ENCODE data around the gene FLAD1. TPM values are rescaled to one million over a fixed set of nuclear protein-coding genes. Genes with fewer than 3 reads are reported as not detected.
A peak's percentile ranks its signal among the peaks of the same experiment; 100 is the strongest.

FLAD1 gene
- total and polyA plus RNA-seq, 4 donors, result 10.9 to 37.0 (median 30.6) TPM

GRCh38 chr1:155038602-155039307 lies 55.6 kb downstream of the FLAD1 start:
- H3K27me3 ChIP-seq (ENCODE audit: control insufficient read depth in 3 of 3, insufficient read depth in 3 of 3, low read length in 2 of 3), result no peaks in the 10 kb centered on the region
- no peak overlapping the region for H3K27ac ChIP-seq (ENCODE audit: low read depth in 1 of 2, low read length in 1 of 2)
- H3K9me3 ChIP-seq (ENCODE audit: control insufficient read depth in 4 of 4, insufficient read depth in 3 of 4, low read length in 3 of 4), result no peaks in the 10 kb centered on the region
- TF ChIP-seq CTCF (IDR thresholded peaks at IDR 0.05; ENCODE audit: control extremely low read depth, extremely low read depth), result no peak
- H3K36me3 ChIP-seq (ENCODE audit: control insufficient read depth in 4 of 4, insufficient read depth in 4 of 4, low read length in 4 of 4), result no peaks in the 10 kb centered on the region
- H3K9ac ChIP-seq (ENCODE audit: insufficient read depth in 1 of 2, low read length in 2 of 2), result no peak overlapping the region
- WGBS, 2 donors, result 26 to 27% methylated on average over 8 of the region's 8 CpGs
- H3K4me1 ChIP-seq (ENCODE audit: control insufficient read depth in 5 of 5, insufficient read depth in 5 of 5, low read length in 5 of 5), result peaks cover 0 to 5% (median 0%) of the 10 kb centered on the region in 5 donors
- DNase-seq, result no peak
- peak; percentile 60 for ATAC-seq (ENCODE audit: insufficient read depth, low FRiP score)
- no peak overlapping the region for H3K4me3 ChIP-seq

GRCh38 chr1:155039308-155039669 lies 56.1 kb downstream of the FLAD1 start:
- no peak overlapping the region for H3K27ac ChIP-seq (ENCODE audit: low read depth in 1 of 2, low read length in 1 of 2)

GRCh38 chr1:155040358-155041093 lies 57.4 kb downstream of the FLAD1 start:
- no peak for DNase-seq
- Histone ChIP-seq H3K9me3 (ENCODE audit: control insufficient read depth in 4 of 4, insufficient read depth in 3 of 4, low read length in 3 of 4) (no peaks in the 10 kb centered on the region), H3K4me3 (no peak overlapping the region), H3K36me3 (ENCODE audit: control insufficient read depth in 4 of 4, insufficient read depth in 4 of 4, low read length in 4 of 4) (no peaks in the 10 kb centered on the region), H3K4me1 (ENCODE audit: control insufficient read depth in 5 of 5, insufficient read depth in 5 of 5, low read length in 5 of 5) (peaks cover 0 to 8% (median 4%) of the 10 kb centered on the region in 5 donors), H3K9ac (ENCODE audit: insufficient read depth in 1 of 2, low read length in 2 of 2) (no peak overlapping the region), H3K27ac (ENCODE audit: low read depth in 1 of 2, low read length in 1 of 2) (no peak overlapping the region), H3K27me3 (ENCODE audit: control insufficient read depth in 3 of 3, insufficient read depth in 3 of 3, low read length in 2 of 3) (no peaks in the 10 kb centered on the region)
- no peak for TF ChIP-seq CTCF (IDR thresholded peaks at IDR 0.05; ENCODE audit: control extremely low read depth, extremely low read depth)
- ATAC-seq (ENCODE audit: insufficient read depth, low FRiP score), result no peak
- WGBS, 2 donors, result 91 to 92% methylated on average over 14 of the region's 14 CpGs

More at GRCh38 chr1:155039308-155039669, 56.1 kb downstream of the FLAD1 start:
- Histone ChIP-seq H3K27me3 (ENCODE audit: control insufficient read depth in 3 of 3, insufficient read depth in 3 of 3, low read length in 2 of 3) (no peaks in the 10 kb centered on the region), H3K9me3 (ENCODE audit: control insufficient read depth in 4 of 4, insufficient read depth in 3 of 4, low read length in 3 of 4) (no peaks in the 10 kb centered on the region), H3K4me1 (ENCODE audit: control insufficient read depth in 5 of 5, insufficient read depth in 5 of 5, low read length in 5 of 5) (peaks cover 0 to 5% (median 0%) of the 10 kb centered on the region in 5 donors), H3K36me3 (ENCODE audit: control insufficient read depth in 4 of 4, insufficient read depth in 4 of 4, low read length in 4 of 4) (no peaks in the 10 kb centered on the region), H3K9ac (ENCODE audit: insufficient read depth in 1 of 2, low read length in 2 of 2) (no peak overlapping the region), H3K4me3 (no peak overlapping the region)
- TF ChIP-seq CTCF (IDR thresholded peaks at IDR 0.05; ENCODE audit: control extremely low read depth, extremely low read depth), result no peak
- ATAC-seq (ENCODE audit: insufficient read depth, low FRiP score) (no peak), DNase-seq (no peak)
- WGBS, 2 donors, result 66 to 75% methylated on average over 4 of the region's 4 CpGs

Small RNAs within 50 kb of the gene (small RNA-seq; reads per million reads assigned to genes)
- gene MIR4258 (ENCODE audit: low replicate concordance), result not detected
- gene RF00017 (ENCODE audit: low replicate concordance), result not detected

Other genes starting within 250 kb of the FLAD1 start
- 1 to 10 TPM; 3.2 to 4.9 TPM for gene KCNN3, start 113.1 kb upstream of the FLAD1 start, total RNA-seq
- under 1 TPM; 0.47 to 0.55 TPM for gene KCNN3, start 113.1 kb upstream of the FLAD1 start, polyA plus RNA-seq
- 10 to 100 TPM; 18.4 to 48.8 TPM for gene PMVK, start 46.6 kb upstream of the FLAD1 start, total RNA-seq
- gene PMVK, start 46.6 kb upstream of the FLAD1 start, polyA plus RNA-seq, result 10 to 100 TPM; 39.0 to 47.9 TPM
- gene PBXIP1, start 27.2 kb upstream of the FLAD1 start, total RNA-seq, result 100 to 1,000 TPM in 1 of 2 donors, 10 to 100 TPM in 1; 37.3 to 178 TPM
- 10 to 100 TPM; 32.8 to 33.2 TPM for gene PBXIP1, start 27.2 kb upstream of the FLAD1 start, polyA plus RNA-seq
- 10 to 100 TPM; 17.9 to 25.2 TPM for gene PYGO2, start 21.6 kb upstream of the FLAD1 start, total RNA-seq
- 10 to 100 TPM; 14.6 to 22.2 TPM for gene PYGO2, start 21.6 kb upstream of the FLAD1 start, polyA plus RNA-seq
- gene SHC1, start 12.6 kb upstream of the FLAD1 start, total RNA-seq, result 100 to 1,000 TPM in 1 of 2 donors, 10 to 100 TPM in 1; 67.6 to 136 TPM
- 100 to 1,000 TPM in 1 of 2 donors, 10 to 100 TPM in 1; 76.5 to 111 TPM for gene SHC1, start 12.6 kb upstream of the FLAD1 start, polyA plus RNA-seq
- 10 to 100 TPM; 22.3 to 33.6 TPM for gene CKS1B, start 8.7 kb upstream of the FLAD1 start, total RNA-seq
- gene CKS1B, start 8.7 kb upstream of the FLAD1 start, polyA plus RNA-seq, result 10 to 100 TPM; 26.9 to 38.2 TPM
- gene LENEP, start 10.2 kb downstream of the FLAD1 start, total RNA-seq, result under 1 TPM in 1 of 2 donors, not detected in 1; 0.89 TPM
- under 1 TPM in 1 of 2 donors, not detected in 1; 0.31 TPM for gene LENEP, start 10.2 kb downstream of the FLAD1 start, polyA plus RNA-seq
- gene ZBTB7B, start 19.5 kb downstream of the FLAD1 start, total RNA-seq, result 10 to 100 TPM; 41.9 to 83.3 TPM
- 10 to 100 TPM; 52.6 to 57.8 TPM for gene ZBTB7B, start 19.5 kb downstream of the FLAD1 start, polyA plus RNA-seq
- gene DCST2, start 50.4 kb downstream of the FLAD1 start, total RNA-seq, result 1 to 10 TPM in 1 of 2 donors, under 1 TPM in 1; 0.31 to 1.7 TPM
- 1 to 10 TPM in 1 of 2 donors, under 1 TPM in 1; 0.77 to 1.7 TPM for gene DCST2, start 50.4 kb downstream of the FLAD1 start, polyA plus RNA-seq
- gene DCST1, start 50.5 kb downstream of the FLAD1 start, total RNA-seq, result under 1 TPM in 1 of 2 donors, not detected in 1; 0.20 TPM
- gene DCST1, start 50.5 kb downstream of the FLAD1 start, polyA plus RNA-seq, result under 1 TPM in 1 of 2 donors, not detected in 1; 0.08 TPM
- 100 to 1,000 TPM in 1 of 2 donors, 10 to 100 TPM in 1; 49.5 to 209 TPM for gene ADAM15, start 68.0 kb downstream of the FLAD1 start, total RNA-seq
- 100 to 1,000 TPM; 111 to 233 TPM for gene ADAM15, start 68.0 kb downstream of the FLAD1 start, polyA plus RNA-seq
- gene EFNA4, start 80.4 kb downstream of the FLAD1 start, total RNA-seq, result 10 to 100 TPM in 1 of 2 donors, 1 to 10 TPM in 1; 8.3 to 13.4 TPM
- gene EFNA4, start 80.4 kb downstream of the FLAD1 start, polyA plus RNA-seq, result 10 to 100 TPM in 1 of 2 donors, 1 to 10 TPM in 1; 9.2 to 11.2 TPM
- gene EFNA3, start 95.5 kb downstream of the FLAD1 start, total RNA-seq, result 1 to 10 TPM; 1.1 to 1.9 TPM
- gene EFNA3, start 95.5 kb downstream of the FLAD1 start, polyA plus RNA-seq, result 1 to 10 TPM; 1.5 to 1.8 TPM
- 100 to 1,000 TPM; 111 to 202 TPM for gene EFNA1, start 144.5 kb downstream of the FLAD1 start, total RNA-seq
- 100 to 1,000 TPM; 149 to 187 TPM for gene EFNA1, start 144.5 kb downstream of the FLAD1 start, polyA plus RNA-seq
- gene SLC50A1, start 152.5 kb downstream of the FLAD1 start, total RNA-seq, result 10 to 100 TPM; 26.3 to 60.3 TPM
- 100 to 1,000 TPM in 1 of 2 donors, 10 to 100 TPM in 1; 76.6 to 114 TPM for gene SLC50A1, start 152.5 kb downstream of the FLAD1 start, polyA plus RNA-seq
- gene DPM3, start 157.2 kb downstream of the FLAD1 start, total RNA-seq, result 10 to 100 TPM; 33.7 to 99.6 TPM
- gene DPM3, start 157.2 kb downstream of the FLAD1 start, polyA plus RNA-seq, result 100 to 1,000 TPM; 166 to 491 TPM
- 100 to 1,000 TPM in 1 of 2 donors, 10 to 100 TPM in 1; 58.2 to 162 TPM for gene KRTCAP2, start 190.0 kb downstream of the FLAD1 start, total RNA-seq
- gene KRTCAP2, start 190.0 kb downstream of the FLAD1 start, polyA plus RNA-seq, result 100 to 1,000 TPM; 218 to 592 TPM
- gene TRIM46, start 190.5 kb downstream of the FLAD1 start, total RNA-seq, result under 1 TPM; 0.60 to 0.71 TPM
- under 1 TPM; 0.26 to 0.31 TPM for gene TRIM46, start 190.5 kb downstream of the FLAD1 start, polyA plus RNA-seq
- gene THBS3, start 224.6 kb downstream of the FLAD1 start, total RNA-seq, result 10 to 100 TPM; 26.6 to 33.1 TPM
- gene THBS3, start 224.6 kb downstream of the FLAD1 start, polyA plus RNA-seq, result 10 to 100 TPM; 11.4 to 22.1 TPM
- gene MTX1, start 225.4 kb downstream of the FLAD1 start, total RNA-seq, result 10 to 100 TPM; 25.6 to 46.7 TPM
- gene MTX1, start 225.4 kb downstream of the FLAD1 start, polyA plus RNA-seq, result 10 to 100 TPM; 69.9 to 72.1 TPM